Measurements from ENCODE around the gene NRIP1.

The NRIP1 gene

GRCh38 chr21:15088488-15088887 lies 23.7 kb upstream of the NRIP1 start:
- no peak for ATAC-seq (ENCODE audit: low read depth)
- Mint-ChIP-seq H3K36me3 (no peaks in the 10 kb centered on the region), H3K4me3 (no peak overlapping the region), H3K9me3 (no peaks in the 10 kb centered on the region), H3K27ac (no peak overlapping the region), H3K4me1 (no peaks in the 10 kb centered on the region), H3K27me3 (peaks cover 8% of the 10 kb centered on the region)
- no peak for DNase-seq (ENCODE audit: low spot score in 2 of 2)

- H3K36me3 Mint-ChIP-seq: no peaks in the 10 kb centered on the region
- DNase-seq (ENCODE audit: low spot score in 2 of 2): no peak
- H3K4me3 Mint-ChIP-seq: no peak overlapping the region
- no peak for ATAC-seq (ENCODE audit: low read depth)
- H3K4me1 Mint-ChIP-seq: no peaks in the 10 kb centered on the region
- peaks cover 5% of the 10 kb centered on the region for H3K27me3 Mint-ChIP-seq
- no peak overlapping the region for H3K27ac Mint-ChIP-seq
- no peaks in the 10 kb centered on the region for H3K9me3 Mint-ChIP-seq
Measured at GRCh38 chr21:15084668-15085067, 19.9 kb upstream of the NRIP1 start.

- Mint-ChIP-seq H3K4me3 (no peak overlapping the region), H3K36me3 (no peaks in the 10 kb centered on the region), H3K9me3 (no peaks in the 10 kb centered on the region), H3K27me3 (peaks cover 10% of the 10 kb centered on the region), H3K27ac (no peak overlapping the region), H3K4me1 (no peaks in the 10 kb centered on the region)
- no peak for ATAC-seq (ENCODE audit: low read depth)
- DNase-seq (ENCODE audit: low spot score in 2 of 2): no peak
Measured at GRCh38 chr21:15080526-15080925, 15.7 kb upstream of the NRIP1 start.

GRCh38 chr21:15079269-15079668 lies 14.5 kb upstream of the NRIP1 start:
- DNase-seq (ENCODE audit: low spot score in 2 of 2) (no peak), ATAC-seq (ENCODE audit: low read depth) (no peak)
- Mint-ChIP-seq H3K4me3 (no peak overlapping the region), H3K9me3 (no peaks in the 10 kb centered on the region), H3K27me3 (peaks cover 8% of the 10 kb centered on the region), H3K4me1 (no peaks in the 10 kb centered on the region), H3K27ac (no peak overlapping the region), H3K36me3 (no peaks in the 10 kb centered on the region)

- Mint-ChIP-seq H3K27ac (no peak overlapping the region), H3K27me3 (peaks cover 8% of the 10 kb centered on the region), H3K4me3 (no peak overlapping the region), H3K36me3 (no peaks in the 10 kb centered on the region), H3K9me3 (no peaks in the 10 kb centered on the region), H3K4me1 (no peaks in the 10 kb centered on the region)
- DNase-seq (ENCODE audit: low spot score in 2 of 2) (no peak), ATAC-seq (ENCODE audit: low read depth) (no peak)
Measured at GRCh38 chr21:15078180-15078579, 13.4 kb upstream of the NRIP1 start.

- H3K4me1 Mint-ChIP-seq: no peaks in the 10 kb centered on the region
- H3K9me3 Mint-ChIP-seq: no peaks in the 10 kb centered on the region
- no peak overlapping the region for H3K4me3 Mint-ChIP-seq
- H3K27ac Mint-ChIP-seq: no peak overlapping the region
- DNase-seq (ENCODE audit: low spot score in 2 of 2) (no peak), ATAC-seq (ENCODE audit: low read depth) (no peak)
- H3K27me3 Mint-ChIP-seq: peaks cover 8% of the 10 kb centered on the region
- H3K36me3 Mint-ChIP-seq: no peaks in the 10 kb centered on the region
Measured at GRCh38 chr21:15077529-15078145, 12.8 kb upstream of the NRIP1 start.

- Mint-ChIP-seq H3K27ac (no peak overlapping the region), H3K4me1 (no peaks in the 10 kb centered on the region), H3K36me3 (no peaks in the 10 kb centered on the region), H3K4me3 (no peak overlapping the region), H3K9me3 (no peaks in the 10 kb centered on the region), H3K27me3 (peaks cover 8% of the 10 kb centered on the region)
- no peak for ATAC-seq (ENCODE audit: low read depth)
- DNase-seq (ENCODE audit: low spot score in 2 of 2): no peak
Measured at GRCh38 chr21:15076730-15077129, 11.9 kb upstream of the NRIP1 start.

GRCh38 chr21:15071009-15071408 lies 6.2 kb upstream of the NRIP1 start:
- Mint-ChIP-seq H3K27ac (no peak overlapping the region), H3K9me3 (no peaks in the 10 kb centered on the region), H3K4me1 (no peaks in the 10 kb centered on the region), H3K36me3 (no peaks in the 10 kb centered on the region), H3K27me3 (peaks cover 9% of the 10 kb centered on the region), H3K4me3 (no peak overlapping the region)
- no peak for DNase-seq (ENCODE audit: low spot score in 2 of 2)
- no peak for ATAC-seq (ENCODE audit: low read depth)

GRCh38 chr21:15066123-15066575 lies 1.3 kb upstream of the NRIP1 start:
- DNase-seq (ENCODE audit: low spot score in 2 of 2): no peak
- peaks cover 7% of the 10 kb centered on the region for H3K27me3 Mint-ChIP-seq
- no peak for ATAC-seq (ENCODE audit: low read depth)
- peak overlapping the region; percentile 91 for H3K4me3 Mint-ChIP-seq
- H3K36me3 Mint-ChIP-seq: no peaks in the 10 kb centered on the region
- H3K9me3 Mint-ChIP-seq: no peaks in the 10 kb centered on the region
- H3K4me1 Mint-ChIP-seq: peaks cover 24% of the 10 kb centered on the region
- peak overlapping the region; percentile 93 for H3K27ac Mint-ChIP-seq

- H3K27me3 Mint-ChIP-seq: peaks cover 7% of the 10 kb centered on the region
- DNase-seq (ENCODE audit: low spot score in 2 of 2): peak; percentile 71 to 74
Measured at GRCh38 chr21:15065392-15066122, 757 bp upstream of the NRIP1 start.

GRCh38 chr21:15063814-15064575 lies 805 bp downstream of the NRIP1 start:
- H3K9me3 Mint-ChIP-seq: no peaks in the 10 kb centered on the region
- H3K4me1 Mint-ChIP-seq: peaks cover 30% of the 10 kb centered on the region
- peak overlapping the region; percentile 81 for H3K27ac Mint-ChIP-seq
- no peaks in the 10 kb centered on the region for H3K36me3 Mint-ChIP-seq
- ATAC-seq (ENCODE audit: low read depth) (no peak), DNase-seq (ENCODE audit: low spot score in 2 of 2) (no peak)
- peaks cover 7% of the 10 kb centered on the region for H3K27me3 Mint-ChIP-seq
- H3K4me3 Mint-ChIP-seq: peak overlapping the region; percentile 81

More at GRCh38 chr21:15065392-15066122, 757 bp upstream of the NRIP1 start:
- H3K36me3 Mint-ChIP-seq: no peaks in the 10 kb centered on the region
- ATAC-seq (ENCODE audit: low read depth): peak; percentile 60
- H3K4me1 Mint-ChIP-seq: peaks cover 30% of the 10 kb centered on the region
- H3K27ac Mint-ChIP-seq: peak overlapping the region; percentile 93
- peak overlapping the region; percentile 91 for H3K4me3 Mint-ChIP-seq
- no peaks in the 10 kb centered on the region for H3K9me3 Mint-ChIP-seq

GRCh38 chr21:15063081-15063813 lies 1.6 kb downstream of the NRIP1 start:
- Mint-ChIP-seq H3K27ac (peak overlapping the region; percentile 81), H3K36me3 (no peaks in the 10 kb centered on the region), H3K4me1 (peaks cover 33% of the 10 kb centered on the region), H3K4me3 (peak overlapping the region; percentile 81), H3K9me3 (no peaks in the 10 kb centered on the region), H3K27me3 (peaks cover 7% of the 10 kb centered on the region)
- DNase-seq (ENCODE audit: low spot score in 2 of 2) (no peak), ATAC-seq (ENCODE audit: low read depth) (no peak)

GRCh38 chr21:15062606-15062965 lies 2.2 kb downstream of the NRIP1 start:
- Mint-ChIP-seq H3K27me3 (peaks cover 3% of the 10 kb centered on the region), H3K27ac (peak overlapping the region; percentile 81), H3K36me3 (no peaks in the 10 kb centered on the region), H3K4me1 (peaks cover 36% of the 10 kb centered on the region), H3K9me3 (no peaks in the 10 kb centered on the region), H3K4me3 (peak overlapping the region; percentile 81)
- DNase-seq (ENCODE audit: low spot score in 2 of 2): no peak
- no peak for ATAC-seq (ENCODE audit: low read depth)
